Esophagus squamous epithelium (tissue), 4 donors: ENCODE measurements around the gene GPC5.

ENCODE experiments used
- CTCF ChIP-seq, 6 experiments: fragments of 450-650 bp in 4 of 6; fragments of 200-600 bp in 2 of 6; sonication (generic) in 2 of 6; IDR thresholded peaks; one replicate each; pipeline ENCODE4 v1.5.1; 2016 to 2019; ENCODE audit warnings: antibody characterized with exemption in 6 of 6, mild to moderate bottlenecking in 4 of 6, moderate library complexity in 4 of 6
- POLR2A ChIP-seq, 4 donors: fragments of 450-650 bp; IDR thresholded peaks; one replicate each; pipeline ENCODE4 v1.6.1; 2017; ENCODE audit warnings: antibody characterized with exemption in 4 of 4, mild to moderate bottlenecking in 4 of 4, moderate library complexity in 3 of 4

DNA sequence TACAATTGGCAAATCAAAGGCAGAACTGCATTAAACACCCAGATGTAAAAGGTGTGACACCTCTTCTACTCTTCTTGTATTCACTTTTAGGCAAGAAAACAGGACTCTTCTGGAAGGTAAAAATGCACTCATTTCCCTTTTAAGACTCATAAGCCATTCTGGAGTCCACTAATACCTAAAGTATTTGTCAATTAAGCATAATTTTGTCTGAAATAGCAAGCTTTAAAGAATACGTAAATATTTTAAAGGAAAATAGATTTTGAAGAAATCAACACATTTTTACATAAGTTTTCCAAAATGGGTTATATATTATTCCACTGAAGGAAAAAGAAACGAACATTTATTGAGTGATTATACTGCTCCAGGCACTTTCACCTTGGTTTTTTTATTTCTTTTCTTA lies 1166.5 kb downstream of the GPC5 start:
- TF ChIP-seq CTCF (IDR thresholded peaks at IDR 0.05), result no peak
- TF ChIP-seq POLR2A (IDR thresholded peaks at IDR 0.05), result no peak
